Coronary artery (tissue), 2 donors: Measurements from ENCODE around the gene GEMIN8.

Experiments used
- DNase-seq: peaks from one replicate; pipeline ENCODE4 v3.0.0-alpha.2; 2017; ENCODE audit warnings: low spot score
- H3K27ac ChIP-seq, 2 donors: fragments of 200-600 bp; sonication (generic); one replicate each; pipeline ENCODE4 v1.5.1; 2016 to 2019
- H3K4me3 ChIP-seq: fragments of 200-600 bp; sonication (generic); 2 replicates; pipeline ENCODE4 v1.5.1; 2016; ENCODE audit warnings: mild to moderate bottlenecking, moderate library complexity
- TF ChIP-seq, protein P1 (sequence below): fragments of 200-600 bp; sonication (generic); IDR thresholded peaks from one replicate; pipeline ENCODE4 v1.5.1; 2019; ENCODE audit warnings: antibody characterized with exemption

GEMIN8 gene

DNA sequence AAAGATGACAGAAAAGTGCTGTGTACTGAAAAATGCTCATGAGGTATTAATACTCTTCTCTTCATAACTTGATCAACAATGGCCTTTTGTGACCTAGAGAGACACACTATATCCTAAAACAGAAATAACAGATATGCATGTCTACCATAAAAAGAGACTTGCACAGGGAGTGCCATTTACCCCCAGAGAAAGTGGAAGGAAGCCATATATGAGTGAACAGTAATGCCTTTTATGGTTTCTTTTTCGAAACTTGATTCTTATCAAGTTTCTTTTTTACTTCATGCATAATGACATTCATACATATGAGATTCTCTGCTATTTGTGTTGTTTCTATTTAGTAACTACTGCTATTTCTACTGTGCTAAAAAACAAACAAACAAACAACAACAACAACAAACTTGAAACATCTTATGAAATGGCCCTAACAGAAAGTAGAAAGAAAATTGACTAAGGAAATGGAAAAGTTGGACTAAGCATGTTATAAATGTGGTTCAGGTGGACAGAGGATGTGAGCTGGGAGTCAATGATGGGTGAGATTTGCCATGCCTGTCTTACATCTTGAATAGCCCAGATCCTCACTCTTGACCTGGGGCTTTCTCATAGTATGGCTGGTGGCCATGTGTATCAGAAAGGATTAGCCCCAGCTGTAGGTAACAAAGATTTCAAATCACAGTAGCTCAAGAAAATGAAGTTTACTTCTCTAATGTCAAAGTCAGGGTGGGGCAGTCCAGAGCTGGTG, 43.8 kb downstream of the GEMIN8 start:
- H3K27ac ChIP-seq = no peak overlapping the region
- no peak for DNase-seq
- TF ChIP-seq, protein P1, sequence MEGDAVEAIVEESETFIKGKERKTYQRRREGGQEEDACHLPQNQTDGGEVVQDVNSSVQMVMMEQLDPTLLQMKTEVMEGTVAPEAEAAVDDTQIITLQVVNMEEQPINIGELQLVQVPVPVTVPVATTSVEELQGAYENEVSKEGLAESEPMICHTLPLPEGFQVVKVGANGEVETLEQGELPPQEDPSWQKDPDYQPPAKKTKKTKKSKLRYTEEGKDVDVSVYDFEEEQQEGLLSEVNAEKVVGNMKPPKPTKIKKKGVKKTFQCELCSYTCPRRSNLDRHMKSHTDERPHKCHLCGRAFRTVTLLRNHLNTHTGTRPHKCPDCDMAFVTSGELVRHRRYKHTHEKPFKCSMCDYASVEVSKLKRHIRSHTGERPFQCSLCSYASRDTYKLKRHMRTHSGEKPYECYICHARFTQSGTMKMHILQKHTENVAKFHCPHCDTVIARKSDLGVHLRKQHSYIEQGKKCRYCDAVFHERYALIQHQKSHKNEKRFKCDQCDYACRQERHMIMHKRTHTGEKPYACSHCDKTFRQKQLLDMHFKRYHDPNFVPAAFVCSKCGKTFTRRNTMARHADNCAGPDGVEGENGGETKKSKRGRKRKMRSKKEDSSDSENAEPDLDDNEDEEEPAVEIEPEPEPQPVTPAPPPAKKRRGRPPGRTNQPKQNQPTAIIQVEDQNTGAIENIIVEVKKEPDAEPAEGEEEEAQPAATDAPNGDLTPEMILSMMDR = no peak
- no peak overlapping the region for H3K4me3 ChIP-seq

DNA sequence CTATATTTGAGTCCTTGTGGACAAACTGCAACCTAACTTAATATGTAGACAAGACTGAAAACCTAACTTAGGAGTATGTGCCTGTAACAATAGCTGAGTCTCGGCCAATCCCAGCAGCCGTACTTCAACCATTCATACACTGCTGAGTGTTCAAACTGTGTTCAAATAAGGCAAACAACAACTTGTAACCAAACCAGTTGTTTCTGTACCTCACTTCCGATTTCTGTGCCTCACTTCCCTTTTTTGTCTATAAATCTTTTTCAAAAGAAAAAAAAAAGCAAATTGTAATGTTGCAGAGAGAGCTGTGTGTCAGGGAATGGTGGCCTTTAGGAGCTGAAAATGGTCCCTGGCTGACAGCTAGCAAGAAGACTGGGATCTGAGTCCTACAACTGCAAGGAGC, 46.0 kb downstream of the GEMIN8 start:
- Histone ChIP-seq H3K4me3 (no peak overlapping the region), H3K27ac (no peak overlapping the region)
- TF ChIP-seq, protein P1 = no peak
- no peak for DNase-seq

- no peak for DNase-seq
- TF ChIP-seq, protein P1 = no peak
- Histone ChIP-seq H3K4me3 (no peak overlapping the region), H3K27ac (no peak overlapping the region)
Measured at GRCh38 chrX:13968198-13968597, 61.5 kb downstream of the GEMIN8 start.

GRCh38 chrX:13967636-13968035, 62.1 kb downstream of the GEMIN8 start:
- no peak overlapping the region for H3K4me3 ChIP-seq
- TF ChIP-seq, protein P1 = no peak
- H3K27ac ChIP-seq = no peak overlapping the region
- DNase-seq = no peak

GRCh38 chrX:13966793-13967125, 62.9 kb downstream of the GEMIN8 start:
- Histone ChIP-seq H3K4me3 (no peak overlapping the region), H3K27ac (no peak overlapping the region)
- TF ChIP-seq, protein P1 = no peak
- no peak for DNase-seq

- TF ChIP-seq, protein P1 = no peak
- no peak for DNase-seq
- Histone ChIP-seq H3K4me3 (no peak overlapping the region), H3K27ac (no peak overlapping the region)
Measured at GRCh38 chrX:13966071-13966792, 63.5 kb downstream of the GEMIN8 start.

DNA sequence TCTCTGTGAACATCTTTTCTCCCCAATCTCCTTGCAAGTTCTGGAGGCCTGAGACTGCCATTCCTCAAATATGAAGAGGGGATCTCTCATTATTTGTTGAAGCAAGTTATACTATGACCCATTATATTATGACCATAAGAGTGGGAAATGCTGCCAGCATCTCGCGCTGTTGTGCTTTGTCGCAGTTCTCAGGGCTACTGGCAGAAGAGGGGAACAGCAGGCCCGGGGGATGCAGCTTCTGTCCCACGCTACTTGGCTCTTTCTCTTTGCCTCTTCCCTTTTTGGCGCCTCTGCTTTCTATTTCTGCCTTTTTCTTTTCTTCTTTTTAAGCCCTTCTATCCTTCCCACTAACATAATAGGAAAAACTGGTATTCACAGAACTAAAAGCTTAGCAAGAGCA, 64.2 kb downstream of the GEMIN8 start:
- DNase-seq = no peak
- H3K27ac ChIP-seq = no peak overlapping the region
- TF ChIP-seq, protein P1 = no peak
- H3K4me3 ChIP-seq = no peak overlapping the region
